Measurements from ENCODE around the gene ELP5.

The ELP5 gene

GRCh38 chr17:7285679-7286078 lies 33.7 kb downstream of the ELP5 start:
- TF ChIP-seq OSR1 (CRISPR knock-in tag; IDR thresholded peaks at IDR 0.05) (no peak), ZFP3 (CRISPR knock-in tag; IDR thresholded peaks at IDR 0.05) (no peak), POU6F1 (CRISPR knock-in tag; IDR thresholded peaks at IDR 0.05; ENCODE audit: borderline replicate concordance, low read depth) (no peak), PATZ1 (CRISPR knock-in tag; IDR thresholded peaks at IDR 0.05; ENCODE audit: borderline replicate concordance) (no peak), TCF4 (CRISPR knock-in tag; IDR thresholded peaks at IDR 0.05; ENCODE audit: borderline replicate concordance) (no peak), GLIS3 (CRISPR knock-in tag; IDR thresholded peaks at IDR 0.05) (no peak), ZC3H10 (CRISPR knock-in tag; IDR thresholded peaks at IDR 0.05) (no peak), TOX (CRISPR knock-in tag; IDR thresholded peaks at IDR 0.05; ENCODE audit: borderline replicate concordance) (no peak), RARB (CRISPR knock-in tag; IDR thresholded peaks at IDR 0.05) (no peak), ZFP30 (CRISPR knock-in tag; IDR thresholded peaks at IDR 0.05) (no peak), ZNF8 (CRISPR knock-in tag; IDR thresholded peaks at IDR 0.05) (no peak), BACH2 (CRISPR knock-in tag; IDR thresholded peaks at IDR 0.05; ENCODE audit: borderline replicate concordance) (no peak), ARNTL (CRISPR knock-in tag; IDR thresholded peaks at IDR 0.05; ENCODE audit: borderline replicate concordance, low read depth) (no peak)
- no peak for ATAC-seq

- TF ChIP-seq ISL1 (CRISPR knock-in tag; IDR thresholded peaks at IDR 0.05) (no peak), ZC3H10 (CRISPR knock-in tag; IDR thresholded peaks at IDR 0.05) (no peak), TOX (CRISPR knock-in tag; IDR thresholded peaks at IDR 0.05; ENCODE audit: borderline replicate concordance) (no peak), TSHZ2 (CRISPR knock-in tag; IDR thresholded peaks at IDR 0.05) (no peak), ZNF70 (CRISPR knock-in tag; IDR thresholded peaks at IDR 0.05) (no peak), OSR1 (CRISPR knock-in tag; IDR thresholded peaks at IDR 0.05) (no peak), ESRRG (CRISPR knock-in tag; IDR thresholded peaks at IDR 0.05) (no peak), CSRNP3 (CRISPR knock-in tag; IDR thresholded peaks at IDR 0.05) (no peak), PPARA (CRISPR knock-in tag; IDR thresholded peaks at IDR 0.05; ENCODE audit: borderline replicate concordance) (no peak), ARNTL (CRISPR knock-in tag; IDR thresholded peaks at IDR 0.05; ENCODE audit: borderline replicate concordance, low read depth) (no peak)
- no peak for ATAC-seq
These were observed 37.4 kb downstream of the ELP5 start for GRCh38 chr17:7289256-7290032.

GRCh38 chr17:7290166-7290565 lies 38.2 kb downstream of the ELP5 start:
- no peak for ATAC-seq
- no peak for TF ChIP-seq POU6F1 (CRISPR knock-in tag; IDR thresholded peaks at IDR 0.05; ENCODE audit: borderline replicate concordance, low read depth)
- no peak for TF ChIP-seq TSHZ2 (CRISPR knock-in tag; IDR thresholded peaks at IDR 0.05)
- no peak for TF ChIP-seq CSRNP3 (CRISPR knock-in tag; IDR thresholded peaks at IDR 0.05)
- no peak for TF ChIP-seq ZFP30 (CRISPR knock-in tag; IDR thresholded peaks at IDR 0.05)
- TF ChIP-seq ESRRG (CRISPR knock-in tag; IDR thresholded peaks at IDR 0.05), result no peak
- no peak for TF ChIP-seq OSR1 (CRISPR knock-in tag; IDR thresholded peaks at IDR 0.05)
- no peak for TF ChIP-seq CSDC2 (CRISPR knock-in tag; IDR thresholded peaks at IDR 0.05)
- no peak for TF ChIP-seq CREB5 (CRISPR knock-in tag; IDR thresholded peaks at IDR 0.05; ENCODE audit: low read depth)
- TF ChIP-seq ISL1 (CRISPR knock-in tag; IDR thresholded peaks at IDR 0.05), result no peak
- no peak for TF ChIP-seq RARB (CRISPR knock-in tag; IDR thresholded peaks at IDR 0.05)

Measured in SK-N-SH treated with all-trans-retinoic acid at 6 μM for 48 hours (cell line).